ENCODE measurements around the gene GATAD2B.

- TF ChIP-seq CTCF (conservative IDR thresholded peaks at IDR 0.05 in 1 of 2, IDR thresholded peaks at IDR 0.05 in 1 of 2; ENCODE audit: low read depth in 1 of 2, low read length in 2 of 2) (no peak), EZH2 (IDR thresholded peaks at IDR 0.05; ENCODE audit: low read length, missing control alignments) (no peak)
These were observed 1.0 kb downstream of the GATAD2B start for GRCh38 chr1:153921803-153922075.

Data from fibroblast of lung (primary cell).